Caco-2 (cell line): ENCODE data around the gene PLXNA1. TPM values are rescaled to one million over a fixed set of nuclear protein-coding genes. Genes with fewer than 3 reads are reported as not detected.

Experiments used
- BruUV-seq: library from RNA; stranded (reverse); fragments of 400-500 nt; replicated peaks from 2 replicates; lab custom pipeline; 2021; lab: Mats Ljungman, UMichigan
- CTCF ChIA-PET: fragments of 300-600 bp; sonication (Branson Sonifier 250); formaldehyde crosslinking; loops from one replicate; lab custom pipeline; 2022; ENCODE audit warnings: antibody characterized with exemption; lab: Charles Lee
- POLR2A ChIA-PET: fragments of 300-600 bp; sonication (Branson Sonifier 250); formaldehyde crosslinking; loops from one replicate; lab custom pipeline; 2022; ENCODE audit warnings: antibody characterized with exemption; lab: Charles Lee
- DNase-seq, 2 experiments: peaks; one replicate each; pipeline versions ENCODE4 v3.0.0 to v3.0.0-alpha.2; 2020 to 2022
- H3K27me3 ChIP-seq: replicated peaks from 2 replicates; pipeline ENCODE4 v1.6.0; 2011; ENCODE audit warnings: low read length; ENCODE audit not compliant: control insufficient read depth, insufficient read depth
- H3K36me3 ChIP-seq: 2 replicates; pipeline ENCODE4 v1.5.1; 2011; ENCODE audit warnings: low read length; ENCODE audit not compliant: control insufficient read depth, insufficient read depth
- H3K4me1 ChIP-seq: fragments of 250-450 bp; sonication (Bioruptor Pico); 2 replicates; pipeline ENCODE4 v1.5.1; 2020; ENCODE audit warnings: mild to moderate bottlenecking
- H3K4me3 ChIP-seq: 2 replicates; pipeline ENCODE4 v1.5.1; 2011; ENCODE audit warnings: low read depth, mild to moderate bottlenecking, control low read depth, low read length
- H3K9me3 ChIP-seq: fragments of 250-450 bp; sonication (Bioruptor Pico); 2 replicates; pipeline ENCODE4 v1.5.1; 2020; ENCODE audit warnings: mild to moderate bottlenecking, moderate library complexity
- H3K27ac Mint-ChIP-seq: one replicate; pipeline ENCODE4 v1.8.0; 2022; ENCODE audit warnings: mixed read lengths; ENCODE audit not compliant: unreplicated experiment
- H3K27me3 Mint-ChIP-seq: one replicate; pipeline ENCODE4 v1.8.0; 2022; ENCODE audit warnings: mixed read lengths; ENCODE audit not compliant: insufficient read depth, unreplicated experiment
- H3K36me3 Mint-ChIP-seq: one replicate; pipeline ENCODE4 v1.8.0; 2022; ENCODE audit warnings: mild to moderate bottlenecking, mixed read lengths; ENCODE audit not compliant: insufficient read depth, unreplicated experiment
- H3K4me1 Mint-ChIP-seq: one replicate; pipeline ENCODE4 v1.8.0; 2022; ENCODE audit warnings: low read depth, mixed read lengths; ENCODE audit not compliant: unreplicated experiment
- H3K4me3 Mint-ChIP-seq: one replicate; pipeline ENCODE4 v1.8.0; 2022; ENCODE audit warnings: mild to moderate bottlenecking, moderate library complexity, mixed read lengths; ENCODE audit not compliant: unreplicated experiment
- H3K9me3 Mint-ChIP-seq: one replicate; pipeline ENCODE4 v1.8.0; 2022; ENCODE audit warnings: mixed read lengths; ENCODE audit not compliant: unreplicated experiment
- intact Hi-C: fragments of 100-400 bp; cut with micrococcal nuclease; formaldehyde crosslinking; loops from one replicate; pipeline ENCODE4 v1.10.0; 2022; ENCODE audit not compliant: unreplicated experiment
- total RNA-seq: library from RNA; stranded (reverse); gene quantifications from 2 replicates; pipeline ENCODE4 v1.2.3, GENCODE V29; 2022
- TF ChIP-seq, protein P1 (sequence below), 2 experiments: fragments of 200-600 bp in 1 of 2; IDR thresholded peaks; 1 replicate in 1 of 2; 2 replicates in 1 of 2; pipeline versions ENCODE4 v1.5.1 to v1.8.0; 2011 to 2022; ENCODE audit warnings: antibody characterized with exemption in 1 of 2, control low read depth in 1 of 2, inconsistent platforms in 1 of 2, low read depth in 1 of 2, low read length in 1 of 2, mild to moderate bottlenecking in 1 of 2, moderate library complexity in 1 of 2; ENCODE audit not compliant: insufficient read depth in 1 of 2, severe bottlenecking in 1 of 2, unreplicated experiment in 1 of 2

PLXNA1 gene
- total RNA-seq, 1 experiment from 2014 or later, result 95.1 TPM

DNA sequence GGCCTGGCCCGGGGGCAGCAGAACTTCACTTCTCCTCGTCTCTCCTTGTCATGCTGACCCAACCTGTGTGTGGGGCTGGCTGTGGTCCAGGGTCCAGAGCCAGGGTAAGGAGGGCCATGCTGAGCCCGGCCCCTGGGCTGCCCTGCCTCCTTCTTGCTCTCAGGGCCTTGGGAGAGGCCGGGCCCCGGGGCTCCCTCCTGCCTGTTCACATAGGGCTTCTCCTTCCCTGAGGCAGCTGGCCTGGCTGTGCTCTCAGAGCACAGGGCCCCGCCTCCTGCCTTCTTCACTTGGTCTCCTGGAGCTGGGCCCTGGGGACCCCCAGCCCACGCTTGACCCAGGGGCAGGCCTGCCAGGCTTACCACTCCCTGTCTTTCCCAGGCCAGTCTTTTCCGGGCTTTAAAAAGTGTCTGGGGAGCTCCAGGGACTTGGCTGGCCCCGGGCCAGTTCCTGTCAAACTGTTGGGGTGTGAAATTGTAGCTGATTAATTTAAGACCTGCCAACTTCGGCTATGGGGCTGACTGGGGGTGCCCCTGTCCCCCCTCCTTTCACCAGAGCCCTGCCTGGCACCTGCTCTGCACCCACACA is 11.8 kb downstream of the PLXNA1 start:
- H3K9me3 Mint-ChIP-seq, result no peaks in the 10 kb centered on the region
- TF ChIP-seq, protein P1, sequence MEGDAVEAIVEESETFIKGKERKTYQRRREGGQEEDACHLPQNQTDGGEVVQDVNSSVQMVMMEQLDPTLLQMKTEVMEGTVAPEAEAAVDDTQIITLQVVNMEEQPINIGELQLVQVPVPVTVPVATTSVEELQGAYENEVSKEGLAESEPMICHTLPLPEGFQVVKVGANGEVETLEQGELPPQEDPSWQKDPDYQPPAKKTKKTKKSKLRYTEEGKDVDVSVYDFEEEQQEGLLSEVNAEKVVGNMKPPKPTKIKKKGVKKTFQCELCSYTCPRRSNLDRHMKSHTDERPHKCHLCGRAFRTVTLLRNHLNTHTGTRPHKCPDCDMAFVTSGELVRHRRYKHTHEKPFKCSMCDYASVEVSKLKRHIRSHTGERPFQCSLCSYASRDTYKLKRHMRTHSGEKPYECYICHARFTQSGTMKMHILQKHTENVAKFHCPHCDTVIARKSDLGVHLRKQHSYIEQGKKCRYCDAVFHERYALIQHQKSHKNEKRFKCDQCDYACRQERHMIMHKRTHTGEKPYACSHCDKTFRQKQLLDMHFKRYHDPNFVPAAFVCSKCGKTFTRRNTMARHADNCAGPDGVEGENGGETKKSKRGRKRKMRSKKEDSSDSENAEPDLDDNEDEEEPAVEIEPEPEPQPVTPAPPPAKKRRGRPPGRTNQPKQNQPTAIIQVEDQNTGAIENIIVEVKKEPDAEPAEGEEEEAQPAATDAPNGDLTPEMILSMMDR (IDR thresholded peaks at IDR 0.05; ENCODE audit: insufficient read depth in 1 of 2, low read depth in 1 of 2, low read length in 1 of 2, severe bottlenecking in 1 of 2, unreplicated experiment in 1 of 2), result no peak
- no peak overlapping the region for H3K27ac Mint-ChIP-seq
- no peak for DNase-seq
- no peak overlapping the region for H3K4me3 Mint-ChIP-seq
- H3K4me3 ChIP-seq, result no peak overlapping the region
- H3K27me3 Mint-ChIP-seq, result no peaks in the 10 kb centered on the region
- no peaks in the 10 kb centered on the region for H3K4me1 ChIP-seq
- H3K36me3 Mint-ChIP-seq, result peaks cover 23% of the 10 kb centered on the region
- H3K36me3 ChIP-seq, result peaks cover 2% of the 10 kb centered on the region
- POLR2A ChIA-PET, result no interaction called here
- H3K4me1 Mint-ChIP-seq, result no peaks in the 10 kb centered on the region
- no TSS peak for BruUV-seq
- no peaks in the 10 kb centered on the region for H3K9me3 ChIP-seq
- no peaks in the 10 kb centered on the region for H3K27me3 ChIP-seq
- intact Hi-C loops, result no loop called here
- CTCF ChIA-PET, result no interaction called here

DNA sequence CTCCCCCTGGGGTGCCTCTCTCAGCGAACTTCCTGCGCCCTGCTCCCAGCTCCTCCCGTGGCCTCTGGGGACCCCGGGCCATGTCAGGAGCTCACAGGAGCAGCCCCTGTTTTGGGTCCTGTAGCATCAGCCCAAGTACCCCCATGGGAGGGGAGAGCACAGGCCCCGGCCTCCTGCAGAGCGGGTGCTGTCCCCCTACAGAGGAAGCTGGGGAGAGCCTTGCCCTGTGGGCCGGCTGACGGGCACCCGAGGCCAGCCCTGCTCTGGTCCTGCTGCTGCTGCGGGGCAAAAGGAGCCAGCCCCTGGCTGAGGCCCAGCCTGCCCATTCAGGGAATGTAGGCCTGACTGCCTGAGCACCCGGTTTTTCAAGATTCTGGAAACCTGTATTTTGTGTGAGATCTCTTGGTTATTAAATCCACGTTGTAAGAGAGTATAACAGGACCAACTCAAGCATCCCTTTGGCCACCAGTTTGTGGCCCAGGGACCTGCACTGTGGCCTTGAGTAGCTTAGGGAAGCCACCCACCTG is 12.4 kb downstream of the PLXNA1 start:
- H3K9me3 ChIP-seq, result no peaks in the 10 kb centered on the region
- H3K4me1 ChIP-seq, result no peaks in the 10 kb centered on the region
- H3K27me3 ChIP-seq, result no peaks in the 10 kb centered on the region
- no peaks in the 10 kb centered on the region; the same call in 1 of the 2 replicates for H3K36me3 ChIP-seq
- ChIA-PET CTCF (no interaction called here), POLR2A (no interaction called here)
- peaks cover 23% of the 10 kb centered on the region for H3K36me3 Mint-ChIP-seq
- H3K9me3 Mint-ChIP-seq, result no peaks in the 10 kb centered on the region
- H3K27me3 Mint-ChIP-seq, result no peaks in the 10 kb centered on the region
- intact Hi-C loops, result no loop called here
- H3K27ac Mint-ChIP-seq, result no peak overlapping the region
- TF ChIP-seq, protein P1 (IDR thresholded peaks at IDR 0.05; ENCODE audit: insufficient read depth in 1 of 2, low read depth in 1 of 2, low read length in 1 of 2, severe bottlenecking in 1 of 2, unreplicated experiment in 1 of 2), result no peak
- H3K4me1 Mint-ChIP-seq, result no peaks in the 10 kb centered on the region
- no peak overlapping the region for H3K4me3 ChIP-seq
- H3K4me3 Mint-ChIP-seq, result no peak overlapping the region
- no TSS peak for BruUV-seq
- no peak for DNase-seq

DNA sequence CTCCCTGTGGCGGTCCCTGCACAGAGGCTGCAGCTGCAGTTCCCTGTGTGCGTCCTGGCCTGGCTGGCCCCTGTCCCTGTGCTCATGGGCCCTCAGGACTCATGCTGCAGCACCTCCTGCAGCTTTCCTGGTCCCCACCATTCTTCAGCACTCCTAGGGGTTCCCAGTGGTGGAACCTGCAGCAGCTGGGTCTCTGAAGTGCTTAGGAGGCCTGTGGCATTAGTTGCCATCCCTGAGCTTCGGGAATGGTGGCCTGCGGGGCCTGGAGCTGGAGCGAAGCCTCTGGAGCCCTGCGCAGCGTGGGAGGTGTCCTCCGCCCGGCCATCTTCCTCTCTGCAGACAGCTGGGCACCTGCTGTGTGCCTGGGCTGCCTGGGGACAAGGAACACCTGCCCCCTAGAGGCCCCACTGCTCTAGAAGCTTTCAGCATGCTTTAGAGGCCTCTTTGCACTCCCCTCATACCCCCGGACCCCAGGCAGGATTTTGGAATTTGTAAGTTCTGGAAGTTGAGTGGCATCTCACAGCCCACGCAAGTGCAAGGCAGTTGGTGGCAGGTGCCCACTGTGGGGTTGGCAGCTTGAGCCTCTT is 13.1 kb downstream of the PLXNA1 start:
- Histone ChIP-seq H3K4me3 (no peak overlapping the region), H3K36me3 (no peaks in the 10 kb centered on the region; the same call in 1 of the 2 replicates), H3K9me3 (no peaks in the 10 kb centered on the region), H3K4me1 (no peaks in the 10 kb centered on the region), H3K27me3 (no peaks in the 10 kb centered on the region)
- ChIA-PET POLR2A (no interaction called here), CTCF (interaction anchor here (0.6 to 0.7 kb wide), 2 partner anchors 249 to 399 kb away, joined by 3 read pairs; no protein-coding TSS in a partner anchor)
- DNase-seq, result no peak
- H3K27me3 Mint-ChIP-seq, result no peaks in the 10 kb centered on the region
- peaks cover 23% of the 10 kb centered on the region for H3K36me3 Mint-ChIP-seq
- BruUV-seq, result no TSS peak
- TF ChIP-seq, protein P1 (IDR thresholded peaks at IDR 0.05; ENCODE audit: insufficient read depth in 1 of 2, low read depth in 1 of 2, low read length in 1 of 2, severe bottlenecking in 1 of 2, unreplicated experiment in 1 of 2), result no peak
- H3K9me3 Mint-ChIP-seq, result no peaks in the 10 kb centered on the region
- H3K27ac Mint-ChIP-seq, result no peak overlapping the region
- no peak overlapping the region for H3K4me3 Mint-ChIP-seq
- intact Hi-C loops, result no loop called here
- H3K4me1 Mint-ChIP-seq, result no peaks in the 10 kb centered on the region
